HepG2 (cell line): ENCODE data around the gene AP3D1. TPM values are rescaled to one million over a fixed set of nuclear protein-coding genes. Genes with fewer than 3 reads are reported as not detected.

Experiments used
- ARID4A ChIP-seq: sonication (generic); formaldehyde crosslinking; IDR thresholded peaks from 2 replicates; pipeline ENCODE4 v1.5.0; 2020; ENCODE audit warnings: mild to moderate bottlenecking, missing genetic modification reagents, borderline replicate concordance
- CCDC6 ChIP-seq: sonication (generic); formaldehyde crosslinking; IDR thresholded peaks from 2 replicates; pipeline ENCODE4 v1.8.1; 2022; ENCODE audit warnings: mild to moderate bottlenecking, missing genetic modification reagents, moderate library complexity
- E2F5 ChIP-seq: sonication (generic); formaldehyde crosslinking; conservative IDR thresholded peaks from 2 replicates; pipeline ENCODE4 v1.4.0; 2020; ENCODE audit warnings: missing genetic modification reagents
- FOXK1 ChIP-seq: sonication (generic); formaldehyde crosslinking; IDR thresholded peaks from 2 replicates; pipeline ENCODE4 v1.4.0; 2020; ENCODE audit warnings: low read depth, missing genetic modification reagents, borderline replicate concordance
- HMG20B ChIP-seq: conservative IDR thresholded peaks from 2 replicates; pipeline ENCODE4 v1.6.1; 2016; ENCODE audit warnings: missing genetic modification reagents, missing compliant biosample characterization
- IKZF5 ChIP-seq: IDR thresholded peaks from 2 replicates; pipeline ENCODE4 v1.6.1; 2018; ENCODE audit warnings: missing genetic modification reagents, mild to moderate bottlenecking, missing compliant biosample characterization
- NFIB ChIP-seq: sonication (generic); formaldehyde crosslinking; IDR thresholded peaks from 2 replicates; pipeline ENCODE4 v1.9.0; 2021; ENCODE audit warnings: missing genetic modification reagents, mild to moderate bottlenecking, borderline replicate concordance
- SAFB2 ChIP-seq: sonication (generic); formaldehyde crosslinking; IDR thresholded peaks from 2 replicates; pipeline ENCODE4 v1.5.1; 2020; ENCODE audit warnings: missing genetic modification reagents, low read depth, mild to moderate bottlenecking, borderline replicate concordance
- TP53 ChIP-seq: sonication (generic); formaldehyde crosslinking; conservative IDR thresholded peaks from 2 replicates; pipeline ENCODE4 v1.4.0; 2020; ENCODE audit warnings: missing genetic modification reagents
- ZNF142 ChIP-seq: sonication (generic); formaldehyde crosslinking; IDR thresholded peaks from 2 replicates; pipeline ENCODE4 v1.4.0; 2020; ENCODE audit warnings: missing genetic modification reagents
- ZNF383 ChIP-seq: sonication (generic); formaldehyde crosslinking; IDR thresholded peaks from 2 replicates; pipeline ENCODE4 v1.4.0; 2020; ENCODE audit warnings: missing genetic modification reagents, mild to moderate bottlenecking, borderline replicate concordance
- ZNF547 ChIP-seq: sonication (generic); formaldehyde crosslinking; IDR thresholded peaks from 2 replicates; pipeline ENCODE4 v1.5.1; 2020; ENCODE audit warnings: mild to moderate bottlenecking, missing genetic modification reagents
- ZNF670 ChIP-seq: sonication (generic); formaldehyde crosslinking; IDR thresholded peaks from 2 replicates; pipeline ENCODE4 v1.8.0; 2022; ENCODE audit warnings: mild to moderate bottlenecking, missing genetic modification reagents, borderline replicate concordance
- polyA plus RNA-seq, 8 experiments: library from polyadenylated mRNA; depleted of rRNA in 3 of 8; stranded (reverse) in 7 of 8; unstranded in 1 of 8; fragments of >200 nt; fragmentation: Illumina TruSeq in 4 of 8; extraction: Trizol in 4 of 8; gene quantifications; 2 replicates each; pipeline versions ENCODE4 v1.2.1 to v1.2.3, GENCODE V29; 2011 to 2016; ENCODE audit warnings: low read depth in 4 of 8, missing spikeins in 1 of 8, mixed read lengths in 1 of 8; ENCODE audit not compliant: insufficient read depth in 1 of 8
- total RNA-seq, 5 experiments: library from RNA; depleted of rRNA; stranded (reverse); fragments of >200 nt; fragmentation: Illumina TruSeq; extraction: Trizol; gene quantifications; 2 replicates each; pipeline ENCODE4 v1.2.3, GENCODE V29; 2016; ENCODE audit warnings: low read depth in 1 of 5

Gene AP3D1
- total and polyA plus RNA-seq, 2 of the 13 experiments (the other 11 are each of a cell fraction or from before 2014, with no cell fraction given), result 68.0 to 82.6 TPM

- TF ChIP-seq ZNF670 (no peak), IKZF5 (0 out of 2 replicates have a peak, but pooled peaks have one; percentile 38), E2F5 (CRISPR knock-in tag) (no peak), TP53 (CRISPR knock-in tag) (no peak; the same call in 1 of the 2 replicates), CCDC6 (0 out of 2 replicates have a peak, but pooled peaks have one; percentile 24), HMG20B (CRISPR knock-in tag) (0 out of 2 replicates have a peak, but pooled peaks have one; percentile 40), ZNF547 (CRISPR knock-in tag) (peak; percentile 17; the same call in 1 of the 2 replicates), FOXK1 (CRISPR knock-in tag) (peak; percentile 67; the same call in 1 of the 2 replicates), SAFB2 (CRISPR knock-in tag) (0 out of 2 replicates have a peak, but pooled peaks have one; percentile 2), ZNF383 (CRISPR knock-in tag) (no peak), ZNF142 (CRISPR knock-in tag) (no peak), ARID4A (CRISPR knock-in tag) (peak; percentile 99), NFIB (CRISPR knock-in tag) (no peak)
Observed at GRCh38 chr19:2151339-2152229, at the start of gene AP3D1 (continued).
